GM21360 (cell line): ENCODE data around the gene REXO5.
"Not testable (repeated sequence)": the region's sequence is repeated elsewhere in the genome, so short reads cannot be mapped to it uniquely, and the experiment has no call there.

ENCODE experiments used
- ATAC-seq: cut with Tn5 transposase; IDR thresholded peaks from one replicate; pipeline ENCODE4 v1.9.1; 2021; ENCODE audit warnings: mild to moderate bottlenecking, moderate library complexity; ENCODE audit not compliant: unreplicated experiment

Gene REXO5

DNA sequence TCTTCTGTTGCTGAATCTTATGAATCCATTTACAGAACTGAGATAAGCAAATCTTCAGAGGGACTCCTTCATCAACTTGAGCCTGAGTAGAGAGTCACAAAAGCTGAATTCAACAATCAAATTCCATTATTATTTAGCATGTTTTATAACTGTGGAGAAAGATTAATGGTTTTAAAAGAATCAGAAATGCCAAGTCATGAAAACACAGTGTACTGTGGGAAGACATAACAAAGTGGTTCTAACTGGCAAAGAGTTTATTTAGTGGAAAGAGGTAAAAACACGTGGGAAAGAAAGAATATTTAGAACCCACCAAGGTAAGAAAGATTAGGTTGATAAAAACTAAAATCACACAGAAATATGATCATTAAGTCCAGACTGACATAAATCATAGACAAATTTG is 5.0 kb upstream of the REXO5 start:
- ATAC-seq = no peak

DNA sequence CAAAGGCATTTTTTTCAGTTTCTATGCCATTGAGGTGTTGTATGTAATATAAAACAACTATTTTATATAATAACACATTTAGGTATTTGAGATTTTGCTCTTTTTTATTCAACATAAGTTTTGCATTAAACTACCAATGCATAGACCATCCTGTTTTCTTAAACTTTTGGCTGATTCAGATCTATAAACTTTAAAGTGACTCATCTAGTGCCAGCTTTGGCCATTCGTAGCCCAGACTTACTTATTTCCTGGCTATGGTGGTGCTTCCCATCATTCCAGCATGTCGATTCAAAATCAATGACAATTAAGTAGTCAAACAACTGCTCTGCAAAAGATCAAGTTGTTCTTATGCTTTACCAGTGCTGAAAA is 3.2 kb upstream of the REXO5 start:
- no peak for ATAC-seq

DNA sequence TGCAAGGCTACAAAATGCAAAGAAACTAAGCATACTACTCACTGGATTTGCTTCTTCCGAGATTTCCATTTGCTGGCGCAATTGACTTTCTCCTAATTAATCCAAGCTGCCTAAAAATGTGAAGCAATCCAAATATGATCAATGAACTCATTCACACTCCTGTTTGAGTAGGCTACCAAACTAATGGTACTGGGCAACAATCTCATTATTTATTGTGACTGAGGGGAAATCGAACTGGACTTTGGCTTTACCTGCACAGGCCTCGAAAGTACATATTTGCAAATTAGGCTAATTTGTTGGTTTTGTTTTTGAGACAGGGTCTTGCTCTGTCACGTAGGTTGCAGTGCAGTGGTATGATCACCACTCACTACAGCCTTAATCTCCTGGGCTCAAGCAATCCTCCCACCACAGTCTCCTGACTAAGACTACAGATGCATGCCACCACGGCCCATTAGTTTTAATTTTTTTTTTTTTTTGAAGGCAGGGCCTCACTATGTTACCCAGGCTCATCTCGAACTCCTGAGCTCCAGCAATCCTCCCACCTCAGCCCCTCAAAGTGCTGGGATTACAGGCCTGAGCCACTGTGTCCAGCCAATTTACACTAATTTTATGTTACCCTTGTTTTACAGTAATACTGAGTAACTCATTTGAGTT is 2.6 kb upstream of the REXO5 start:
- ATAC-seq = no peak

DNA sequence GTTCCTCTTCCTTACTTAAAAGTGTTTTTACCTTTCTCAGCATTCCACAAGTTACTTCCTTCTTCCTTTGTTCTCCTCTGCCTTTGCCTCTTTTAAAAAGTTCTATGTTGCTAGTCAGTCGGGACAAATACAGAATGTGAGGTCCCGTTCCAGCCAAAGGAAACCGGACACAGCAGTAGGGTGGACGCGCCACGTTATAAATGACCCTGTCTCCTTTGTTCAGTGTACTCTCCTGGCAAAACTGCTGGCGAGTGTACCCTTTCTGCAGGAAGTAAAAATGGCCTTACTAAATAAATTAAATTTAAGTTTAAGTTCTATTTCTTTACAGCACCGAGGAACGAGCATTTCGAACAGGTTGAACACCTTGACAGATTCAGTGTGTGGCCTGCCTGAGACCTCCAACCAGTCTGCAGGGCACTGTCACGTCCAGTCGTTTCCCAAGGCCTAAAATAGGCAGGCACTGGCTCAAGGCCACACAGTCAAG is 601 bp upstream of the REXO5 start:
- ATAC-seq = not testable (repeated sequence)

DNA sequence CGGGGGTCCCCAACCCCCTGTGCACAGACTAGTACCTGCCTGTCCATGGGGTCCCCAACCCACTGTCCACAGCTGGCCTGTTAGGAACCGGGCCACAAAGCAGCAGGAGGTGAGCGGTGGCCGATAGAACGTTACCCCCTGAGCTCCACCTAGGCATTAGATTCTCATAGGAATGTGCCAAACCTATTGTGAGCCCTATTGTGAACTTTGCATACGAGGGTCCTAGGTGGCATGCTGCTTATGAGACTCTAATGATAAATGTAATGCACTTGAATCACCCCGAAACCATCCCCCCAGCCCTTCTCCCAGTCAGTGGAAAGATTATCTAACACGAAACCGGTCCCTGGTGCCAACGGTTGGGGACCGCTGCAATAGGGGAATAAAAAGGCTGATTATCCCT is 1.5 kb downstream of the REXO5 start:
- ATAC-seq = no peak

DNA sequence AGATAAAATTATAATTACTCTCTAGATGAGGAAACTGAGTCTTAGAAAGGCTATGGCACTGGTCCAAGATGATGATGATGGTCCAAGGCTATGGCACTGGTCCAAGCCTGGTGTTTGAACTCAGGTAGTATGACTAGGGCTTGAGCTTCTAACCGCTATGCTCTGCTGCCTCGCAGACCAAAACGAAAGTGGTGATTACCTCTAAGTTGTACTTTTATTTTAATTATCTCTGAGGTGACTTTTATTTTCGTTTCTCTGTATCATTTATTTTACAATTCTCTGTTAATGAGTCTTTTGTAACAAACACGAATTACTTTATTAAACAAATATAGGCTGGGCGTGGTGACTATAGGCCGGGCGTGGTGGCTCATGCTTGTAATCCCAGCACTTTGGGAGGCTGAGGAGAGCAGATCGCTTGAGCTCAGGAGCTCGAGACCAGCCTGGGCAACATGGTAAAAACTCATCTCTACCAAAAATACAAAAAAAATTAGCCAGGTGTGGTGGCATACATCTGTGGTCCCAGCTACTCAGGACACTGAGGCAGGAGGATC is 5.6 kb downstream of the REXO5 start:
- ATAC-seq = no peak

DNA sequence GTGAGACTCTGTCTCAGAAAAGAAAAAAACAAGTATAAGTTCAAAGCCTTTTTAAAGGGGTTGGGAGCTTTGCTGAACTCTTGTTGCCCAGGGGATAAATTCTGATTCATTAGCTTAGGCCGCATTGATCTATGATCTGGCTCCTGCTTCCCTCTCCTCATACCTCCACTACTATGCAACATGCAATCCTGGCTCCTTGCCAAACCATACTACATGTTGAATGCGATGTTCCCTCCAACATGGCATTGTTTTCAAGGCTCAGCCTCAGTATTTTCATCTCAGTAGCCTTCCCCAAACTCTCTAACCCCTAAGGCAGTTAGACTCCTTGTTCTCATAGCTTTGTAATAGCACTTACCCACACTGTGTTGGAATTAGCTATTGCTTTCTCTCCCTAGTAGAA is 6.2 kb downstream of the REXO5 start:
- ATAC-seq = no peak

DNA sequence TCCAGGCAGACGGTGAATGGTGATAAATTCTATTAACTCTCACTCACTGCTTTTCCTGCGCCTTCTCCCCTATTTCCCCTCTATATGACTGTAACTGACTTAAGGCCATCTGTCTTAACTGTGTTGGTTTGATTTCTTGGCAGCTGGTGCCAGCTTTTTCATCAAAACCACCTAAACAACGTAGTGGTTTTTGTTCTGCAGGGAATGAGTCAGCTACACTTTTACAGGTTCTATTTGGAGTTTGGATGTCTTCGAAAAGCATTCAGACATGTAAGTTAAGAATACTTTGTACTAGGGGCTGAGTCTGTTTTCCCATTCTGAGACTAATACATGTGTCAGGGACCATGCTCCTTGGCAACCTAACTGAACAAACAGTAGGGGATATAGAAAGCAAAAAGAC is 8.5 kb downstream of the REXO5 start:
- ATAC-seq = no peak

DNA sequence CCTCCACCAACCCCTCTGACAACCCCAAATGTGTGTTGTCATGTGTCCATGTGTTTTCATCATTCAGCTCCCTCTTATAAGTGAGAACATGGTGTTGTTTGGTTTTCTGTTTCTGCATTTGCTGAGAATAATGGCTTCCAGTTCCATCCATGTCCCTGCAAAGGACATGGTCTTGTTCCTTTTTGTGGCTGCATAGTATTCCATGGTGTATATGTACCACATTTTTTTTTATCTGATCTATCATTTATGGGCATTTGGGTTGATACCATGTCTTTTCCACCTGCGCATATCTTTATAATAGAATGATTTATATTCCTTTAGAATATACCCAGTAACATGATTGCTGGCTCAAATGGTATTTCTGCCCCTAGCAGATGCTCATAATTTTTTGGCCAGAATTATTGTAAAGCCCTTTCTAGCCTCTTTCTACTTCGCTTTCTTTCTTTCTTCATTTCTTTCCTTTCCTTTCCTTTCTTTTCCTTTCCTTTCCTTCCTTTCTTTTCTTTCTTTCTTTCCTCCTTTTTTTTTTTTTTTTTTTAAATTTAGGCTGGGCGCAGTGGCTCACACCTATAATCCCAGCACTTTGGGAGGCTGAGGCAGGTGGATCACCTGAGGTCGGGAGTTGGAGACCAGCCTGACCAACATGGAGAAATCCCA is 12.7 kb downstream of the REXO5 start:
- ATAC-seq = no peak

DNA sequence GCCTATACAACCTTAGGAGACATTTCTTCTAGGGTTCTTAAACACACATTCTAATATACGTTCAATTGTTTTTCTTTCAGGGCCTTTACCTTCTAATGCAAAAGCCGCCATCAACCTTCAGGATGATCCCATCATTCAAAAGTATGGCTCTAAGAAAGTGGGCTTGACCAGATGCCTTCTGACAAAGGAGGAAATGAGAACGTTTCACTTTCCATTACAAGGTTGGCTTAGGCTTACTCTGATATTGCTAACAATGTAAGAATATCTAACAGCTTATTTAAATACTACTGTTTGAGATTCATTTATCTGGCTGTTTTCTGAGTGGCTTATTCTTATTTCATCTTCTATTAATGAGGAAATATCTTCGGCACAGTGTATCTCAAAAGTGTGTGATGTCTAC is 15.4 kb downstream of the REXO5 start:
- no peak for ATAC-seq

DNA sequence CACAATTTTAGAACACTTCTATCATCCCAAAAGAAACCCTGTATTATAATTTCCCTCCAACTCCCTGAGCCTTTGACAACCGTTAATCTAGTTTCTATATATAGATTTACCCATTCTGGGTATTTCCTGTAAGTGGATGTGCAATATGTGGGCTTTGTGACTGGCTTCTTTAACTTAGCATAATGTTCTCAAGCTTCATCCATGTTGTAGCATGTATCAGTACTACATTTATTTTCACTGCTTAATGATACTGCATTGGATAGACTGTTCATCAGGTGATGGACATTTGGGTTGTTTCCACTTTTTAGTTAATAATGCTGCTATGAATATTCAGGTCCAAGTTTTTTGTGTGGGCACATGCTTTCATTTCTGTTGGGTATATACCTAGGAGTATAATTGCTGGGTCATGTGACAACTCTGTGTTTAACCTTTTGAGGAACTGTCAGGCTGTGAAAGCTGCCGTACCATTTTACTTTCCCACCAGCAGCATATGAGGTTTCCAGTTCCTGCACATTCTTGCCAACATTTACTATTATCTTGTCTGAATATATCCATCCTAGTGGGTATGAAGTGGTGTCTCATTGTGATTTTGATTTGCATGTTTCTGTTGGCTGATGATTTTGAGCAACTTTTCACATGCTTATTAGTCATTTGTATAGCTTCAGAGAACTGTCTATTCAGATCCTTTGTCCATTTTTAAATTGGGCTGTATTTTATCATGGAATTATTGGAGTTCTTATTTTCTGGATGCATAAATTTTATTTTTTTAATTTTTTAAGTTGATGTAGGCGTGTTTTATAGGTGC is 16.4 kb downstream of the REXO5 start:
- ATAC-seq = no peak

DNA sequence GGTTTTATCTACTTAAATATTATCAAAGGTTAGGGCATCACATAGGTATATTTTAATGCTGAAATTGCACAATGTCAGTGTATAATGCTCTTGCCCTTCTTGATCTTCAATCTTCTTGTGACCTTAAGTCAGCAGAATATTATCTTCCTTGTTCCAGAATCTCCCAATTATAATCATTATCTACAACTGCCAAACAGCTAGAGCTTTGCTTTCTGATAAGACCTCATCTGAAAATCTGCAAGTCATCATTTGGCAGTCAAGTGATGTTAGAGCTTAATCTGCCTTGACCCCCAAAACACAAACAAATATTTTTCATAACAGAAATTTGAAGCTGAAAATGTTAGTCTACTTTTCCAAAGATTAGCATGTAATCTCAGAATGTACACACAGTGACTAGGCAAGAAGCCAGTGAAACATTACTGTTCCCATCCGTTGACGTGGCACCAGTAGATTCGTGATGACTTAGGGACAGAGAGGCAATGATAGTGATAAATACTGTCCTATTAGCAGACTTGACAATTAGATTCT is 19.8 kb downstream of the REXO5 start:
- no peak for ATAC-seq

DNA sequence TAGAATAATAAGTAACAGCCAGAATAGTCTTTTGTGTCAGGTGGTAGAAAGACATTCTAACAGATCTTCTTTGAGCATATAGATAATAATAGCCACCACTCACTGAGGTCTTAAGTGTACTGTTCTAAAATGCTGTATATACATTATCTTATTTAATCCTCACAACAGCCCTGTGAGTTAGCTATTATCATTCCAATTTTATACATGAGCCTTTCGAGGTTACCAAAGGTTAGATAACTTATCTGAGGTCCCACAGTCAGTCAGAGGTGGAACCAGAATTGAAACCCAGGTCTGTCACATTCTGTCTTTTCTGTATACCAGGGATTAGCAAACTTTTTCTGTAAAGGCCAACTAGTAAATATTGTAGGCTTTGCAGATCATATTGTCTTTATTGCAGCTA is 23.2 kb downstream of the REXO5 start:
- ATAC-seq = no peak

DNA sequence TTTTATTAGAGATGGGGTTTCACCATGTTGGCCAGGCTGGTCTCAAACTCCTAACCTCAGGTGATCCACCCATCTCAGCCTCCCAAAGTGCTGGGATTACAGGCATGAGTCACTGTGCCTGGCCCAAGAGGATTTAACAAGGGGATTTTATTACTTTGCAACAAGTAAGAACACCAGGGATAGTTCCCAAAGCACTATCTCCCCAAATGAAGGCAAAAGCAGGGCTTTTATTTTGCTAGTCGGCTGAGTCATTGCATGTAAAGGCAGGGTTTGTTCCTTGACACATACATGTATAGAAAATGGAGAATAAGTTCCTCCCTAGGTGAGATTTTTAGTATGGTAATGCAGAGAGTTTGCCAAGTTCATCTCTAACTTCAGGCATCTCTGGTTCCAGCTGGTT is 24.0 kb downstream of the REXO5 start:
- no peak for ATAC-seq

DNA sequence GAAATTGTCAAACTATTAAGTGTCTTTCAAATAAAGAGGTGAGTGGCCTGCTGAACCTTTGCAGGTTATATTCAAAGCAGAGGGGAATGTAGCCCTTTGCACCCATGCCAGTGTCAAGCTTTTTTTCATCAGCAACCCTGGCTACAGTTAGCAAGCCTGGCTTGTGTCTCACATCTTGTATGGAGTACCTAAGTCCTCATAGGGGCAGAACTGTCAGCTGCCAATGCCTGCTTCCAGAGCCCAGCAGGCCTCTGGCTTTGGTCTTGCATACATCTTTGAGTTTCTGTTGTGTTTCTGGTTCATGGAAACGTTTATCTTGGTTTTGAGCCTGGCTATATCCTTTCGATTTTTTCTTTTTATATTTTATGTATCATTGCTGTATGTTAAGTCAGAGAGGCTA is 26.8 kb downstream of the REXO5 start:
- no peak for ATAC-seq

DNA sequence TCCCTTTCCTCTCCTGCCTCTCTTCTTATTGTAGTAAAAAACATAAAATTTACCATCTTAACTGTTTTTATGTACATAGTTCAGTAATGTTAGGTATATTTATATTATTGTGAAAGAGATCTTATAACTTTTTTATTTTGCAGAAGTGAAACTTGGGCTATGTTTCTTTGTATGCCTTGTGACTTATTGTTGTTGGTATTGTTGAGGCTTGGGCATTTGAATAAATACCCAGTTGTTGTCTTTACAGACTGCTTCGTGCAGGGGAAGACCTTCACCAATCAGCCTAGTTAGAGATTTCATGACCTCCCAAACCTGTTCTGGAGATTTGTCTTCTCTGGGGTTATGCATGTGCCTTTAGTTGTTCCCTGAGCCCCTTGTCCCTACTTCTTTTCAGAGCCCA is 31.9 kb downstream of the REXO5 start:
- no peak for ATAC-seq

DNA sequence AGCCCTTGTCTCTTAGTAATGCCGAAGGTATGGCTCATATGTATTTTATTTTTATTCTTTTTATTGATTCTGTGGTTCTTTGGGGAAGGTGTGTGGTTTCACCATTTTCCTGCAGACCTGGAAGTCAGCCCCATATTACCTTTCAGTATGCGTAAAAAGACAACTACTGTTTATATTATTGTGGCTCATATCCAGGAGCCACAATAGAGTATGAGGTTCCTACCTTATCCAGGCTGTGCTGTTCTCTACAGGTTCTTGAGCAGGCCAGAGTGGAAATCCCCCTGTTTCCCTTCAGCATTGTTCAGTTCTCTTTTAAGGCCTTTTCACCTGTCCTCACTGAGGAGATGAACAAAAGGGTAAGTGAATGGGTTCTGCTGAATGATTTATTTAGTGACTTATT is 33.2 kb downstream of the REXO5 start:
- ATAC-seq = no peak

DNA sequence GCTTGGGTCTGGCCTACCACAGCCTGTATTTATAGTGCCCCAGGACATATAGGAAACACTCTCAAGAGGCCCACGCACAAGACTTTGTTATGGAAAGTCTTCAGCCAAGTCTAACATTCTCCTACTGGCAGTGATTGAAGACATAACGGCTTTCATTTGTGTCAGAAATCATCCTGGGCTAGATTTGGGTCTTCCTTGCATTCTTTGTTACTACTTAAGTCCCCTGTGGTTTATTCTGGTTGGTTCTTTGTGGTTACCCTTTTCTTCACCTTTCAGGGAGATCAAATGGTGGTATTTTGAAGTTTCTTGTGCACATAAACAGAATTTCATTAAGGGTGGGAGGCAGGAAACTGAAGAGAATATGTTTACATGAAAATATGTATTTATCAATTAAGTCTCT is 37.7 kb downstream of the REXO5 start:
- ATAC-seq = no peak

DNA sequence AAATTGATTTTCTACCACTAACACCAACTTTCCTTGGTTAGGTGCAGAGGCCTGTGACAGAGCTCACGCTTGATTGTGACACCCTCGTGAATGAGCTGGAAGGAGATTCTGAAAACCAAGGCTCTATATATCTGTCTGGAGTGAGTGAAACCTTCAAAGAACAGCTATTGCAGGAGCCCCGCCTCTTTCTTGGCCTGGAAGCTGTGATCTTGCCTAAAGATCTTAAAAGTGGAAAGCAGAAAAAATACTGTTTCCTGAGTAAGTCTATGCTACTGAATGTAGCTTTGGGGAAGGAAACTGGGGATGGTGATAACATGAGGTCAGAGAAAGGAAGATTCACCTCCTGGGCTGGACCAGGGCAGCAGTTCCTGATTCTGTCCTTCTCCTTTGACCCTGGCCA is 38.3 kb downstream of the REXO5 start:
- ATAC-seq = no peak

DNA sequence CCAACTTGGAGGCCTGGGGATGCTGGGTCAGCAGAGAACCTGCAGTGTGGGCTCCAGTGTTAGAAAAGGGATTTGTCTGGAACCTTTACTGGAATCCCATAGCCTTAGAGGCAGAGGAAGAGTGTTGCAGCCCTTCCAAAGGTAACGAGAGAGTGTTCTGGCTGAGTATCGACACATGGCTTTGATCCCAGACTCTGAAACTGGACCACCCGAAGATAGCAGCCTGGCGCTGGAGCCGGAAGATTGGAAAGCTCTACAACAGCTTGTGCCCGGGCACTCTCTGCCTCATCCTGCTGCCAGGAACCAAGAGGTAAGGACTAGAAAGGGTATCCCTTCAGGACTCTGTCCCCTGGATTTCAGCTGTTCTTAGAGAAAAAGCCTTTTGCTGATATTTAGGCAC is 39.7 kb downstream of the REXO5 start:
- ATAC-seq = no peak

DNA sequence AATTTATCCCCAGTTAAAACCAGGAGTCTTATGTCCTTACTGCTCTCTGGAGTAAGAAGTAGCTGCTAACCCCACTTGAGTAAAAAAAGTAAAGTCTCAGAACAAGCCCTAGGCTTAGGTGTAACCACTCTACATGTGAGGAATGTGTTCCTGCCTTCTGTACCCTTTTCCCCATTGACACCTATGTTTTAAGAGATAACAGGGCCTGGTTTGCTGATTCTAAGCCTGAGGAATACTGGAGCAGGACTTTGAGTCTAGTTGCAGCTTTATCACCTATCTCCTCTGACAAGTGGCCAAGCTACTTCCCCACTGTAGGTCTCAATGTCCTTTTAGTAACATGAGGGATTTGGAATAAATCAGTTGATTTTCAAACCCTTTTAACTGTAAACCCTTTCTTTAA is 40.2 kb downstream of the REXO5 start:
- ATAC-seq = no peak

DNA sequence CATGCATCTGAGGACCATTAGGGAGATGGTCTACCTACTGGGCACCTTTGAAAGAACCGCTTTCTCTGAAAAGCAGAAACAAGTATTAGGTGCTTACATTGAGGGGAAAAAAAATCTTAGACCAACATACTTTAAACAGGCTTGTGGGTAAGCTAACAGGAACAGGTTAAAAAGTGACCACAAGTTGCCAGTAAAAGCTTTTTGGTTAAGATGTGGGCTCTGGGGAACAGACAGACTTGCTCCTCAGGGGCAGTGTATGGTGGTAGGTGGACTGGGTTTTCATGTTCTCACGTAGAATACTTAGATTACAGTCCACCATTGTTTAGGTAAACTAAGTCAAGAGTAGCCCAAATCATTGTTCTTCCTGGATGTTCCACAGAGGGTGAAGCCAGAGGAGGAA is 41.2 kb downstream of the REXO5 start:
- no peak for ATAC-seq
